ENCODE measurements around the gene ABL2. TPM values are rescaled to one million over a fixed set of nuclear protein-coding genes. Genes with fewer than 3 reads are reported as not detected.

The ABL2 gene
- total and polyA plus RNA-seq, 9 of the 15 experiments (the other 6 are each of a cell fraction or from before 2014, with no cell fraction given), result 1.4 to 15.0 (median 8.6) TPM

DNA sequence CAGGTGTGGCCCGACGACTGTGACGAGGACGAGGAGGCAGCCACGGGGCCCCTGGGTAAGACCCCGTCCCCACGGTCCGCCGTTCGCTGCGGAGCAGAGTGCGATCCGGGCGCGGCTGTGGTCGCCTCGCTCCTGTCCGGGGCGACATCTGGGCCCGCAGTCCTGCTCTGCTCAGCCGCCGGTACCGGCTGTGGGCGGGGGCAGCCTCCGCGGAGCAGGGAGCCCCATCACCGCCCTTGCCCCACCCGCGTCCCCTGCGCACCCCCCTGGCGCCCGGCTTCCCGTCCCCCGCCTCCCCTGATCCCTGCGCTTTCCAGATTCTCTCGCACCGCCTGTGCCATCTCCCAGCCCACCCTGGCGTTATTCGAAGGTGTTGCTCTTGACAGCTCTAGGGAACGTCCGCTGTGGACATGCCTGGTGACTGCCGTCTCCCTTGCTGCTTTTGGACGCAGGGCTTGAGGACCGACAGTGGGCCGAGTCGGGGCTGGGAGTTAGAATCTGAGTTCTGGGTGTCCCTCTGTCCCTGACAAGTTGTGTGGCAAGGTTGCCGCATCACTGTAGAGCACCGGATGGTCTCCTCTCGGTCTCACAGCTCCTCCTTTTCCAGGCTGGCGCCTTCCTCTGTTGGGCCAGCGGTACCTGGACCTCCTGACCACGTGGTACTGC, 147.0 kb downstream of the ABL2 start (continued):
- no peak for TF ChIP-seq AFF1 (IDR thresholded peaks at IDR 0.05; ENCODE audit: low read depth in 1 of 2, partially characterized antibody in 2 of 2)
- no peak for TF ChIP-seq EP400 (IDR thresholded peaks at IDR 0.05)
- no peak for TF ChIP-seq ZNF408 (CRISPR knock-in tag; IDR thresholded peaks at IDR 0.05; ENCODE audit: low read depth)
- TF ChIP-seq ZNF121 (CRISPR knock-in tag; conservative IDR thresholded peaks at IDR 0.05), result no peak
- TF ChIP-seq ZNF134 (CRISPR knock-in tag; conservative IDR thresholded peaks at IDR 0.05), result no peak
- TF ChIP-seq, protein P1, sequence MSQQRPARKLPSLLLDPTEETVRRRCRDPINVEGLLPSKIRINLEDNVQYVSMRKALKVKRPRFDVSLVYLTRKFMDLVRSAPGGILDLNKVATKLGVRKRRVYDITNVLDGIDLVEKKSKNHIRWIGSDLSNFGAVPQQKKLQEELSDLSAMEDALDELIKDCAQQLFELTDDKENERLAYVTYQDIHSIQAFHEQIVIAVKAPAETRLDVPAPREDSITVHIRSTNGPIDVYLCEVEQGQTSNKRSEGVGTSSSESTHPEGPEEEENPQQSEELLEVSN (IDR thresholded peaks at IDR 0.05; ENCODE audit: borderline replicate concordance in 1 of 2, extremely low read depth in 1 of 2, insufficient read depth in 1 of 2, insufficient read length in 1 of 2, low read depth in 1 of 2, low read length in 1 of 2, poor library complexity in 1 of 2, severe bottlenecking in 1 of 2), result peak in 1 of 2 experiments; percentile 22
- no peak for TF ChIP-seq ZNF79 (CRISPR knock-in tag; IDR thresholded peaks at IDR 0.05; ENCODE audit: low read depth)
- 0 out of 2 replicates have a peak, but pooled peaks have one; percentile 10 for TF ChIP-seq MTA3 (IDR thresholded peaks at IDR 0.05; ENCODE audit: borderline replicate concordance)
- TF ChIP-seq, protein P2, sequence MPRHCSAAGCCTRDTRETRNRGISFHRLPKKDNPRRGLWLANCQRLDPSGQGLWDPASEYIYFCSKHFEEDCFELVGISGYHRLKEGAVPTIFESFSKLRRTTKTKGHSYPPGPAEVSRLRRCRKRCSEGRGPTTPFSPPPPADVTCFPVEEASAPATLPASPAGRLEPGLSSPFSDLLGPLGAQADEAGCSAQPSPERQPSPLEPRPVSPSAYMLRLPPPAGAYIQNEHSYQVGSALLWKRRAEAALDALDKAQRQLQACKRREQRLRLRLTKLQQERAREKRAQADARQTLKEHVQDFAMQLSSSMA (CRISPR knock-in tag; IDR thresholded peaks at IDR 0.05), result no peak
- TF ChIP-seq, protein P3, sequence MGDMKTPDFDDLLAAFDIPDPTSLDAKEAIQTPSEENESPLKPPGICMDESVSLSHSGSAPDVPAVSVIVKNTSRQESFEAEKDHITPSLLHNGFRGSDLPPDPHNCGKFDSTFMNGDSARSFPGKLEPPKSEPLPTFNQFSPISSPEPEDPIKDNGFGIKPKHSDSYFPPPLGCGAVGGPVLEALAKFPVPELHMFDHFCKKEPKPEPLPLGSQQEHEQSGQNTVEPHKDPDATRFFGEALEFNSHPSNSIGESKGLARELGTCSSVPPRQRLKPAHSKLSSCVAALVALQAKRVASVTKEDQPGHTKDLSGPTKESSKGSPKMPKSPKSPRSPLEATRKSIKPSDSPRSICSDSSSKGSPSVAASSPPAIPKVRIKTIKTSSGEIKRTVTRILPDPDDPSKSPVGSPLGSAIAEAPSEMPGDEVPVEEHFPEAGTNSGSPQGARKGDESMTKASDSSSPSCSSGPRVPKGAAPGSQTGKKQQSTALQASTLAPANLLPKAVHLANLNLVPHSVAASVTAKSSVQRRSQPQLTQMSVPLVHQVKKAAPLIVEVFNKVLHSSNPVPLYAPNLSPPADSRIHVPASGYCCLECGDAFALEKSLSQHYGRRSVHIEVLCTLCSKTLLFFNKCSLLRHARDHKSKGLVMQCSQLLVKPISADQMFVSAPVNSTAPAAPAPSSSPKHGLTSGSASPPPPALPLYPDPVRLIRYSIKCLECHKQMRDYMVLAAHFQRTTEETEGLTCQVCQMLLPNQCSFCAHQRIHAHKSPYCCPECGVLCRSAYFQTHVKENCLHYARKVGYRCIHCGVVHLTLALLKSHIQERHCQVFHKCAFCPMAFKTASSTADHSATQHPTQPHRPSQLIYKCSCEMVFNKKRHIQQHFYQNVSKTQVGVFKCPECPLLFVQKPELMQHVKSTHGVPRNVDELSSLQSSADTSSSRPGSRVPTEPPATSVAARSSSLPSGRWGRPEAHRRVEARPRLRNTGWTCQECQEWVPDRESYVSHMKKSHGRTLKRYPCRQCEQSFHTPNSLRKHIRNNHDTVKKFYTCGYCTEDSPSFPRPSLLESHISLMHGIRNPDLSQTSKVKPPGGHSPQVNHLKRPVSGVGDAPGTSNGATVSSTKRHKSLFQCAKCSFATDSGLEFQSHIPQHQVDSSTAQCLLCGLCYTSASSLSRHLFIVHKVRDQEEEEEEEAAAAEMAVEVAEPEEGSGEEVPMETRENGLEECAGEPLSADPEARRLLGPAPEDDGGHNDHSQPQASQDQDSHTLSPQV (IDR thresholded peaks at IDR 0.05), result 0 out of 2 replicates have a peak, but pooled peaks have one; percentile 47
- TF ChIP-seq EZH2 (IDR thresholded peaks at IDR 0.05; ENCODE audit: borderline replicate concordance, low read depth, low read length), result no peak
- TF ChIP-seq NCOA6 (IDR thresholded peaks at IDR 0.05), result peak; percentile 24; the same call in 1 of the 2 replicates
- TF ChIP-seq MCM3 (IDR thresholded peaks at IDR 0.05), result no peak
- peak; percentile 8 for TF ChIP-seq CHD1 (IDR thresholded peaks at IDR 0.05; ENCODE audit: low read length)
- TF ChIP-seq ZNF224 (CRISPR knock-in tag; IDR thresholded peaks at IDR 0.05), result no peak; the same call in 1 of the 2 replicates
- TF ChIP-seq DMBX1 (CRISPR knock-in tag; IDR thresholded peaks at IDR 0.05; ENCODE audit: borderline replicate concordance), result no peak
